Activated T-helper 1 cell treated with anti-CD3 and anti-CD28 coated beads, Interleukin-12 subunit alpha, Interleukin-12 subunit beta, Interleukin-2, Interleukin-4 antibody, amounts not matched to agents 30 ng/mL and 10 ng/mL and 1 ng/mL, durations not matched to agents 14 hours and 24 hours and 36 hours (primary cell): ENCODE data around the gene PALD1. TPM values are rescaled to one million over a fixed set of nuclear protein-coding genes. Genes with fewer than 3 reads are reported as not detected.
"Not testable (repeated sequence)": the region's sequence is repeated elsewhere in the genome, so short reads cannot be mapped to it uniquely, and the experiment has no call there.

Experiments
- DNase-seq: peaks from one replicate; pipeline ENCODE4 v3.0.0; 2021; ENCODE audit warnings: low spot score
- H3K27ac Mint-ChIP-seq: one replicate; pipeline ENCODE4 v1.8.0; 2021; ENCODE audit warnings: mild to moderate bottlenecking, mixed read lengths
- H3K27me3 Mint-ChIP-seq: one replicate; pipeline ENCODE4 v1.8.0; 2022; ENCODE audit warnings: mild to moderate bottlenecking, moderate library complexity, mixed read lengths; ENCODE audit not compliant: insufficient read depth
- H3K36me3 Mint-ChIP-seq: one replicate; pipeline ENCODE4 v1.8.0; 2021; ENCODE audit warnings: low read depth, mixed read lengths
- H3K4me1 Mint-ChIP-seq: one replicate; pipeline ENCODE4 v1.8.0; 2021; ENCODE audit warnings: low read depth, mixed read lengths
- H3K4me3 Mint-ChIP-seq: one replicate; pipeline ENCODE4 v1.8.0; 2021; ENCODE audit warnings: mild to moderate bottlenecking, moderate library complexity, mixed read lengths
- H3K9me3 Mint-ChIP-seq: one replicate; pipeline ENCODE4 v1.8.0; 2021; ENCODE audit warnings: mixed read lengths
- intact Hi-C: fragments of 100-400 bp; cut with micrococcal nuclease; formaldehyde crosslinking; loops from one replicate; pipeline ENCODE4 v1.15.1; 2024
- total RNA-seq: library from RNA; stranded (reverse); gene quantifications from 2 replicates; pipeline ENCODE4 v1.2.3, GENCODE V29; 2022

Gene PALD1
- total RNA-seq, 1 donor from 2014 or later: 0.88 TPM

DNA sequence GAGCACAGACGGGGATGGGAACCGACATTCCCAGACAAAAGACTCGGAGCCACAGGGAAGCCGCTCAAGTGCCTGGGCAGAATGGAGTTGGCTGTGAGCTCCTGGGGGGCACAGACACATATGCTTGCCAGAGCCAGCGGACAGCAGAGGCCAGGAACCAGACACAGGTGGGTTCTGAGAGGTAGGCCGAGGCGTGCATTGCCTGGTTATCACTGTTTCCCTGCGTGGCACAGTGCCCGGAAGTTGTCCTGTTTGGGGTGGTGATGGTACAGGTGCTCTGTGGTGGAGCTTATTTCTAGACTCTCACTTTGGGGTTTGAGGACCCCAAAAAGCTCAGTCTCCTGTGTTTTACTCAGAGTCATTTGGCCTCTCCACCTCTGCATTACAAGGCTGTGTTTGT lies 2.5 kb downstream of the PALD1 start:
- intact Hi-C loops: no loop called here
- H3K9me3 Mint-ChIP-seq: no peaks in the 10 kb centered on the region
- peaks cover 36% of the 10 kb centered on the region for H3K4me1 Mint-ChIP-seq
- H3K4me3 Mint-ChIP-seq: no peak overlapping the region
- H3K36me3 Mint-ChIP-seq: no peaks in the 10 kb centered on the region
- peaks cover 40% of the 10 kb centered on the region for H3K27me3 Mint-ChIP-seq
- DNase-seq: no peak
- H3K27ac Mint-ChIP-seq: no peak overlapping the region

DNA sequence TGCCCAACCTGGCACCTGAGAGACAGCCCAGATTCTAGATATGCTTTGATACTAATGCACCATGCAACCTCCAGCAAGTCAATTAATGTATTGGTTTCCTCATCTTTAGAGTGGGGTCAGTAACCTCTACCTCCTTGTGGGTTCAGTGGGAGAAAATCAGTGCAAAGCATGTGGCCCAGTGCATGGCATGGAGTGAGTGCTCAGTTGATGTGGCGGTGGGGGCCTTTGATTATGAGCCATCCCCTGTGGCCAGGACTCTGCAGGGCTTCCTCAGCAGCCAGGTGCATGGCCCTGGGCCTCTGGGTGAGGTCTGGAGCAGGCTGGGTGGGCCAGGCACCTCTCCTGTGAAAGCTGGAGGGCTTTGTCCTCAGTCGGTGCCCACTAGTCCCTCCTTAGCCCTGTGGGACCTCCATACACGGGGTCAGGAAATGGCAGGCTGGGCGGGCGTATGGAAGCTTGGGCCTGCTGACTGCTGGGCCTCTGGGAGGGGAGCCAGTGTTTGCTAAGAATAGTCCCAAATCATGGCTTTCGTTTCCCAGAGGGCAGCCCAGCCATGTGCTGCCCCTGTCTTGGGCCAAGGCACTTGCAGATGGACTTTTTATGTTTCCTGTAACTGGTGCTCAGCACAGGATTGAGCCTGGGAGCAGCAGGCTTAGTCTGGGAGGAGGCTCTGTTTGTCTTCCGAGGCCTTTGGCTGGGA lies 3.4 kb downstream of the PALD1 start:
- Mint-ChIP-seq H3K36me3 (no peaks in the 10 kb centered on the region), H3K9me3 (no peaks in the 10 kb centered on the region), H3K27me3 (peaks cover 34% of the 10 kb centered on the region), H3K4me3 (no peak overlapping the region), H3K4me1 (peaks cover 28% of the 10 kb centered on the region), H3K27ac (no peak overlapping the region)
- intact Hi-C loops: no loop called here
- no peak for DNase-seq

DNA sequence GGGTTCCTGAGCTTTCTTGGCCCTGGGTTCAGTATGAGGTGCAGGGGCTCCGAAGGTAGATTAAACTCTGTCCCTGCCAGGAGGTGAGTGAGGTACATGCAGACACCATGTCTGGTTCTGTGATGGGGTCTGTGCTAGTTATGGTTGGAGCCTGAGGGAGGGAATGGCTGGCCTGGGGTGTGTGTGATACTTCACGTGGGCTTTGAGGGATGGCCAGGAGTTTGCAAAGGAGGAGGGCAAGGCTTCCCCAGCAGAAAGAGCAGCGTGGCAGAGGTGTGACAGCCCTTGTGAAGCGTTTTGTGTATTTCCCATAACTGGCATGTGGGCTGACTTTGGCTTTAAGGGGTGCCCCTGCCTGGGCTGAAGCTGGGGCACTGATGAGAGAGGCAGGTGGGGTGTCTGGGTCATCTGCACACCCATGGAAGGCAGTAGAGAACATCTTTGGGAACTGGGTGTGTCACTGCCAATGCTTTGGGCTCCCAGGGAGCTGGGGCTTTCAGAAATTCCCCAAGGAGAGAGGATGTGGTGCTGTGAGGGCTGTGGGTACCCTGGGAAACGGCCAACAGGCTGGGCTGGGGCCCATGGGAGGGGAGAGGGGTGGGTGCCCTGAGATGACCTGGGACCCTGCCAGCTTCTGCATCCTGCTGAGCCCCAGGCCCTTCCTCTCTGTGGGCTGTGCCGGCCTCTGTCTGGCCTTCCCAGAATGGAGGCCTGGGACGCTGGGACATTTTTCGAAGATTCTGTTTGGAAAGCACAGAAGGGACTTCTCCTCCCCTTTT lies 4.6 kb downstream of the PALD1 start:
- DNase-seq: no peak
- H3K27me3 Mint-ChIP-seq: peaks cover 26% of the 10 kb centered on the region
- intact Hi-C loops: no loop called here
- no peaks in the 10 kb centered on the region for H3K36me3 Mint-ChIP-seq
- H3K9me3 Mint-ChIP-seq: no peaks in the 10 kb centered on the region
- no peak overlapping the region for H3K4me3 Mint-ChIP-seq
- no peak overlapping the region for H3K27ac Mint-ChIP-seq
- H3K4me1 Mint-ChIP-seq: peaks cover 19% of the 10 kb centered on the region

DNA sequence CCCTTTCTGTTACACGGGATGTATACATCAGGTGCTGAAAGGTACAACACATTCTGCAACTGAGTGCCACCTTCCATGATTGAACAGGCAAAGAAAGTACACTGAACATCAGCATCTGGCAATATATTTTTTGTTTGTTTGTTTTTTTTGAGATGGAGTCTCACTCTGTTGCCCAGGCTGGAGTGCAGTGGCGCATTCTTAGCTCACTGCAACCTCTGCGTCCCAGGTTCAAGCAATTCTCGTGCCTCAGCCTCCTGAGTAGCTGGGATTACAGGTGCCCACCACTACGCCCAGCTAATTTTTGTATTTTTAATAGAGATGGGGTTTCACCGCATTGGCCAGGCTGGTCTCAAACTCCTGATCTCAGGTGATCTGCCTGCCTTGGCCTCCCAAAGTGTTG lies 5.3 kb downstream of the PALD1 start:
- peaks cover 31% of the 10 kb centered on the region for H3K27me3 Mint-ChIP-seq
- H3K4me1 Mint-ChIP-seq: peaks cover 19% of the 10 kb centered on the region
- H3K9me3 Mint-ChIP-seq, H3K27ac Mint-ChIP-seq, intact Hi-C loops, DNase-seq, H3K4me3 Mint-ChIP-seq, H3K36me3 Mint-ChIP-seq: not testable (repeated sequence)

DNA sequence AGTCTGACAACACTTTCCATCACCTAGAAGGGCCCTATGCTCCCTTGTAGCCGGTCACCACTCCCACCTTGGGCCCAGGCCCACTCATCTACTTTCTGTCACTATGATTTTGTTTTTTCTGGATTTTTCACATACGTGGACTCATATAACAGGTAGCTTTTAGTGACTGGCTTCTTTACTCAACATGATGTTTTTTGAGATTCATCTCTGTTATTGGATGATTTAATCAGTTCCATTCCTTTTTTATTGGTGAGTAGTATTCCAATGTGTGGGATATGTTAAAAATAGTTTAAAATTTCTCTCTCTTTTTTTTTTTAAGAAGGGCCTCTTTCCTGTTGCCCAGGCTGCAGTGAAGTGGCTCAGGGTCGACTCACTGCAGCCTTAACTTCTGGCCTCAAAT lies 9.3 kb downstream of the PALD1 start:
- DNase-seq: no peak
- Mint-ChIP-seq H3K27ac (no peak overlapping the region), H3K36me3 (no peaks in the 10 kb centered on the region), H3K27me3 (peaks cover 26% of the 10 kb centered on the region), H3K4me1 (no peaks in the 10 kb centered on the region), H3K9me3 (no peaks in the 10 kb centered on the region), H3K4me3 (no peak overlapping the region)
- intact Hi-C loops: no loop called here

DNA sequence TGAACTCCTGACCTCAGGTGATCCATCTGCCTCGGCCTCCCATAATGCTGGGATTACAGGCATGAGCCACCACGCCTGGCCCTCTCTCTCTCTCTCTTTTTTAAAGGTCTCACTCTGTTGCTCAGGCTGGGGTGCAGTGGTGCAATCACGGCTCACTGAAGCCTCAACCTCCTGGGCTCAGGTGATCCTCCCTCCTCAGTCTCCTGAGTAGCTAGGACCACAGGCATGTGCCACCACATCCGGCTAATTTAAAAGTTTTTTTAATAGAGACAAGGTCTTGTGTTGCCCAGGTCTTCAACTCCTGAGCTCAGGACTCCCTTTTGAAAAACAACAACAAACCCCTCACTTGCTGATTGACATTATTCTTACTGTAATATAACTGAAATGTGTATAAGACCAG lies 11.6 kb downstream of the PALD1 start:
- Mint-ChIP-seq H3K4me3 (no peak overlapping the region), H3K9me3 (no peaks in the 10 kb centered on the region), H3K4me1 (peaks cover 14% of the 10 kb centered on the region), H3K27me3 (peaks cover 25% of the 10 kb centered on the region), H3K27ac (no peak overlapping the region), H3K36me3 (no peaks in the 10 kb centered on the region)
- no peak for DNase-seq
- intact Hi-C loops: no loop called here

DNA sequence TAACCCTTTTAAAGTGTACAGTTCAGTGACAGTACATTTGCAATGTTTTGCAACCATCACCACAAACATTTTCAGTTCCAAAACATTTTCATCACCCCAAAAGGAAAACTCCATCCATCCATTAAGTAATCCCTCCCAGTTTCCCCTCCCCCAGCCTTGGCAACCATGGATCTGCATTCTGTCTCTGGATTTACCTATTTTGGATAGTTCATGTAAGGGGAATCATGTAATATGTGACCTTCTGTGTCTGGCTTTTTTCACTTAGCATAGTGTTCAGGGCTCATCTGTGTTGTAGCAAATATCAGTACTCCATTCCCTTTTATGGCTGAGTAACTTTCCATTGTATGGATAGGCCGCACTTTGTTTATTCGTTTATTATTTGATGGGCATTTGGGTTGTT lies 13.0 kb downstream of the PALD1 start:
- Mint-ChIP-seq H3K4me1 (peaks cover 17% of the 10 kb centered on the region), H3K36me3 (no peaks in the 10 kb centered on the region), H3K27ac (no peak overlapping the region), H3K9me3 (no peaks in the 10 kb centered on the region), H3K27me3 (peaks cover 27% of the 10 kb centered on the region), H3K4me3 (no peak overlapping the region)
- intact Hi-C loops: no loop called here
- no peak for DNase-seq

DNA sequence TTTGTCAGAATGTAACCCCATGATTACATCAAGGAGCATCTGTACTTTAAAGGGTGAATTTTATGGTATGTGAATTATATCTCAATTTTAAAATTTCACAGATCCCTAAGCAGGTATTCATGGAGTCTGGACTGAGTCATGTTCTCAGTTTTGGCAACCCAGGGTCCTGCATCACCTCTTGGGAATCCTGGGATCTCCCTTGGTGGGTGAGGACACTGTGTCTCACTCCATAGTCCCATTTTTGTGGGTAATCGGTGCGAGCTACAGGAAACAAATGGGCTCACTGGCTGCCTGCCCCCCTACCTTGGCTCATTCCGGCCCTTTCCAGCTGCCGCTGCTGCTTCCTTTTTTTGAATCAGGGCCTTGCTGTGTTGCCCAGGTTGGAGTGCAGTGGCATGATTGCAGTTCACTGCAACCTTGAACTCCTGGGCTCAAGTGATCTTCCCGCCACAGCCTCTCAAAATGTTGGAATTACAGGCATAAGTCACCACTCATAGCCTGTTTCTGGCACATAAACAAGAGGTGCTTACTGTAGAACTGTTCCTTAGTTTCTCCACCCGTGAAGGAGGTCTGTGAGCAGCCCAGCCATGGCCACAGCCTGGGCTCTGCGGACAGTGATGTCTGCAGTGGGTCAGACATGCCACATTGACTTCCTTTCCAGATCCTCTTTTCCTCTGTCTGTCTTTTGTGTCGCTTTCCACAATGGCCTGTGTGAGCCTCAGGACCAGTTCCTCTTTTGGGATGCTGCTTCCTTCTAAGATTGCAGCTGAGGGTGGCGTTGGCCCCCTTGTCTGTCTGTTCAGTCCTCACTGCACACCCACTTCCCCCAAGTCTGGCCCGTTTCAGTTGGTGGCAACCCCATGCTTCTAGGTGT lies 14.5 kb downstream of the PALD1 start:
- Mint-ChIP-seq H3K4me3 (no peak overlapping the region), H3K27ac (no peak overlapping the region), H3K27me3 (peaks cover 28% of the 10 kb centered on the region), H3K36me3 (no peaks in the 10 kb centered on the region), H3K4me1 (peaks cover 17% of the 10 kb centered on the region), H3K9me3 (no peaks in the 10 kb centered on the region)
- DNase-seq: no peak
- intact Hi-C loops: no loop called here

DNA sequence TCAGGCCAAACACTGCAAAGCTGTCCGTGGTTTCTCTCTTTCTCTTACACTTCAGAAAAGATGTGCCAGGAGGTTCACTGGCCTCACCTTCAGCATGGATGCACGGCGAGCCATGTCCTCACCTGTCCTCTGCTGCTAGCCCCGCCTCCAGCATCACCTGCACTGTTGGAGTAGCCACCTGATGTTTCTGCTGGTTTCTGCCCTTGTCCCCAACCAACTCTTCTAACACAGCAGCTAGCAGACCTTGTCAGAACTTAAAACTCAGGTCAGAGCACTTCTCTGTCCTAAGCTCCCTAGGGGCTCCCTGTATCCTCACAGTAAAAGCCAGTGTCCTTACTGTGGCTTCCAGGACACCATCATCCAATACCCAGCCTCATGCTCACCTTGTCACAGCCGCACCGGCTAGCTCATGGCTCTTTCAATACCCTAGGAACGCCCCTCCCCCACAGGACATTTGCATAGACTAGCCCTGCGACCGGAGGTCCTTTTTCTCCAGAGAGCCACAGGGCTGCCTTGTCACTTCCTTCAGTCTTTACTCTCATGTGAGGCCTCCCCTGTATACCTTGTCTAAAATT lies 15.2 kb downstream of the PALD1 start:
- Mint-ChIP-seq H3K4me3 (no peak overlapping the region), H3K4me1 (peaks cover 17% of the 10 kb centered on the region), H3K27me3 (peaks cover 24% of the 10 kb centered on the region), H3K36me3 (no peaks in the 10 kb centered on the region), H3K27ac (no peak overlapping the region), H3K9me3 (no peaks in the 10 kb centered on the region)
- intact Hi-C loops: loop anchor here (1.0 kb wide), 2 partner anchors 16 to 86 kb away; no protein-coding TSS in a partner anchor
- no peak for DNase-seq

DNA sequence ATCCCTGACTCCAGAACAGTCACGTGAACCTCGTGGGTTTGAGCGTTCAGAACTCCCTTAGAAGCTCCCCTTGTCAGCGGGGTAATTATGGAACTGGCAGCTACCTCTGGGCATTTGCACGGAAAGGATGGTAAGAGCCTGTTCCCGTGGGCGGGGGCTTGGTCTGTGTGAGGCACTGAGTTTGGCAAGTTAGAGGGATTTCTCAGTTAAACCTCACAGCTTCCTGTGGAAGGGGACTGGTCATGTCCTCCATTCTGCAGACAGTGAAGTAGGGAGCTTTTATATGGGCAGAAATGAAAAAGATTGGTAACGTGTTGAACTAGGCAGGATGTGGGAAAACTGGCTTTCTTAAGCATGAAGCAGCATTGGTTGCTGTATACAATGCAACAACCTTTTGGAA lies 16.0 kb downstream of the PALD1 start:
- no peak for DNase-seq

DNA sequence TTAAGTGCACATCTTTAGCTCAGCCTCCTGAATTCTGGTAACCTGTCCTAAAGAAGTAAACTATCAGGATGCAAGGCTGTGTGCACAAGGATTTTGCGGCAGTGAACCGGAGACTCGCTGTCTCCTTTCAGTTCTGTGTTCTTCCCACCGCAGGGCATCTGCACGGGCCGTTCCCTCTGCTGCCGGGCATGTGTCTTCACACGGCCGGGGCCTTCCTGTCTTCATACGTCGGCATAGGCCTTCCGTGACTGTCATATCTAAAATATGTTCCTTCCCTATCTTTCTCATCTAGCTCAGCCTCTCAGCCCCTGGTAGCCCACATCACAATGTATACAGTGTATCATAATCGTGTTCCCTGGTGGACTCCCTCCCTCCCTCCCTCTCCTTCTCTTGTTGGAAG lies 16.4 kb downstream of the PALD1 start:
- Mint-ChIP-seq H3K9me3 (no peaks in the 10 kb centered on the region), H3K36me3 (no peaks in the 10 kb centered on the region), H3K4me1 (peaks cover 17% of the 10 kb centered on the region), H3K27me3 (peaks cover 21% of the 10 kb centered on the region), H3K27ac (peak overlapping the region; percentile 13), H3K4me3 (peak overlapping the region; percentile 41)
- no peak for DNase-seq
- intact Hi-C loops: loop anchor here (1.0 kb wide), 2 partner anchors 18 to 84 kb away; no protein-coding TSS in a partner anchor

More for the DNA sequence above, 16.0 kb downstream of the PALD1 start:
- H3K9me3 Mint-ChIP-seq: no peaks in the 10 kb centered on the region
- no peaks in the 10 kb centered on the region for H3K36me3 Mint-ChIP-seq
- intact Hi-C loops: loop anchor here (1.0 kb wide), 2 partner anchors 17 to 85 kb away; no protein-coding TSS in a partner anchor
- peaks cover 22% of the 10 kb centered on the region for H3K27me3 Mint-ChIP-seq
- H3K4me1 Mint-ChIP-seq: peaks cover 17% of the 10 kb centered on the region
- peak overlapping the region; percentile 13 for H3K27ac Mint-ChIP-seq
- peak overlapping the region; percentile 5 for H3K4me3 Mint-ChIP-seq

DNA sequence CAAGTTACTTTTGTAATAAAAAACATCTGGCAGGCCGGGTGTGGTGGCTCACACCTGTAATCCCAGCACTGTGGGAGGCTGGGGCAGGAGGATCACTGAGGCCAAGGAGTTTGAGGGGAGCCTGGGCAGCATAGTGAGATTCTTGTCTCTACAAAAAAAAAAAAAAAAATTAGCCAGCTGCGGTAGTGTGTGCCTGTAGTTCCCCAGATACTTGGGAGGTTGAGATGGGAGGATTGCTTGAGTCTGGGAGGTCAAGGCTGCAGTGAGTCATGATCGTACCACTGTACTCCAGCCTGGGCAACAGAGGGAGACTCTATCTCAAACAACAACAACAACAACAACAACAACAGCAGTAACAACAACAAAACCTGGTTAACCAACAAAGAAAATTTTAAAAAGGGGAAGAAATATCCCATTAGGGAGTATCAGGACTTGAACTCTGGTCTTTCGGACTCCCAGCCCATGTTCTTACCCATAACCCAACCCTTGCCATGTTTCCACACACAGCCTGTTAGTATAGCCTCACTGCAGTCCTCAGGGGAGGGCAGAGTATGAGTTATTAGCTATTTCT lies 17.2 kb downstream of the PALD1 start:
- peaks cover 14% of the 10 kb centered on the region for H3K27me3 Mint-ChIP-seq
- no peak for DNase-seq
- no peak overlapping the region for H3K4me3 Mint-ChIP-seq
- H3K36me3 Mint-ChIP-seq: no peaks in the 10 kb centered on the region
- no peaks in the 10 kb centered on the region for H3K9me3 Mint-ChIP-seq
- H3K27ac Mint-ChIP-seq: no peak overlapping the region
- intact Hi-C loops: no loop called here
- H3K4me1 Mint-ChIP-seq: peaks cover 17% of the 10 kb centered on the region
